ENCODE data around the gene RPL13.

RPL13 gene

GRCh38 chr16:89536886-89537548, 23.5 kb upstream of the RPL13 start:
- no peak overlapping the region for H3K4me3 Mint-ChIP-seq
- H3K36me3 Mint-ChIP-seq (ENCODE audit: low read depth), result peaks cover 79% of the 10 kb centered on the region
- no peak overlapping the region for H3K27ac Mint-ChIP-seq
- H3K4me1 Mint-ChIP-seq (ENCODE audit: low read depth), result peaks cover 22% of the 10 kb centered on the region
- no peaks in the 10 kb centered on the region for H3K27me3 Mint-ChIP-seq
- H3K9me3 Mint-ChIP-seq, result no peaks in the 10 kb centered on the region
- no peak for DNase-seq

- DNase-seq, result no peak
- Mint-ChIP-seq H3K4me1 (ENCODE audit: low read depth) (peaks cover 22% of the 10 kb centered on the region), H3K27ac (no peak overlapping the region), H3K27me3 (no peaks in the 10 kb centered on the region), H3K36me3 (ENCODE audit: low read depth) (peaks cover 79% of the 10 kb centered on the region), H3K9me3 (no peaks in the 10 kb centered on the region), H3K4me3 (no peak overlapping the region)
These were observed 22.9 kb upstream of the RPL13 start for GRCh38 chr16:89537549-89537925.

GRCh38 chr16:89538286-89538685, 22.2 kb upstream of the RPL13 start:
- no peaks in the 10 kb centered on the region for H3K27me3 Mint-ChIP-seq
- H3K4me3 Mint-ChIP-seq, result no peak overlapping the region
- DNase-seq, result no peak
- peaks cover 77% of the 10 kb centered on the region for H3K36me3 Mint-ChIP-seq (ENCODE audit: low read depth)
- H3K9me3 Mint-ChIP-seq, result no peaks in the 10 kb centered on the region
- H3K27ac Mint-ChIP-seq, result no peak overlapping the region
- peaks cover 22% of the 10 kb centered on the region for H3K4me1 Mint-ChIP-seq (ENCODE audit: low read depth)

GRCh38 chr16:89540557-89540956, 19.9 kb upstream of the RPL13 start:
- DNase-seq, result no peak
- Mint-ChIP-seq H3K27me3 (no peaks in the 10 kb centered on the region), H3K4me3 (no peak overlapping the region), H3K36me3 (ENCODE audit: low read depth) (peaks cover 72% of the 10 kb centered on the region), H3K9me3 (no peaks in the 10 kb centered on the region), H3K27ac (no peak overlapping the region), H3K4me1 (ENCODE audit: low read depth) (no peaks in the 10 kb centered on the region)

- Mint-ChIP-seq H3K4me1 (ENCODE audit: low read depth) (no peaks in the 10 kb centered on the region), H3K9me3 (no peaks in the 10 kb centered on the region), H3K36me3 (ENCODE audit: low read depth) (peaks cover 74% of the 10 kb centered on the region), H3K27ac (no peak overlapping the region), H3K27me3 (no peaks in the 10 kb centered on the region), H3K4me3 (no peak overlapping the region)
- DNase-seq, result no peak
These were observed 18.7 kb upstream of the RPL13 start for GRCh38 chr16:89541792-89542191.

- Mint-ChIP-seq H3K9me3 (no peaks in the 10 kb centered on the region), H3K4me1 (ENCODE audit: low read depth) (peaks cover 12% of the 10 kb centered on the region), H3K27me3 (no peaks in the 10 kb centered on the region), H3K27ac (no peak overlapping the region), H3K36me3 (ENCODE audit: low read depth) (peaks cover 77% of the 10 kb centered on the region), H3K4me3 (no peak overlapping the region)
- DNase-seq, result no peak
These were observed 16.4 kb upstream of the RPL13 start for GRCh38 chr16:89544113-89544512.

GRCh38 chr16:89544713-89545043, 15.8 kb upstream of the RPL13 start:
- Mint-ChIP-seq H3K4me1 (ENCODE audit: low read depth) (peaks cover 17% of the 10 kb centered on the region), H3K9me3 (no peaks in the 10 kb centered on the region), H3K4me3 (no peak overlapping the region), H3K27me3 (no peaks in the 10 kb centered on the region), H3K36me3 (ENCODE audit: low read depth) (peaks cover 81% of the 10 kb centered on the region), H3K27ac (no peak overlapping the region)
- DNase-seq, result no peak

- H3K36me3 Mint-ChIP-seq (ENCODE audit: low read depth), result peaks cover 81% of the 10 kb centered on the region
- DNase-seq, result no peak
- no peaks in the 10 kb centered on the region for H3K9me3 Mint-ChIP-seq
- H3K4me3 Mint-ChIP-seq, result no peak overlapping the region
- no peaks in the 10 kb centered on the region for H3K27me3 Mint-ChIP-seq
- peaks cover 19% of the 10 kb centered on the region for H3K4me1 Mint-ChIP-seq (ENCODE audit: low read depth)
- no peak overlapping the region for H3K27ac Mint-ChIP-seq
These were observed 15.2 kb upstream of the RPL13 start for GRCh38 chr16:89545044-89545830.

- Mint-ChIP-seq H3K4me1 (ENCODE audit: low read depth) (peaks cover 19% of the 10 kb centered on the region), H3K9me3 (no peaks in the 10 kb centered on the region), H3K4me3 (no peak overlapping the region), H3K36me3 (ENCODE audit: low read depth) (peaks cover 83% of the 10 kb centered on the region), H3K27ac (no peak overlapping the region), H3K27me3 (no peaks in the 10 kb centered on the region)
- DNase-seq, result no peak
These were observed 14.5 kb upstream of the RPL13 start for GRCh38 chr16:89545831-89546574.

- peaks cover 84% of the 10 kb centered on the region for H3K36me3 Mint-ChIP-seq (ENCODE audit: low read depth)
- H3K4me3 Mint-ChIP-seq, result no peak overlapping the region
- H3K27me3 Mint-ChIP-seq, result no peaks in the 10 kb centered on the region
- no peak for DNase-seq
- H3K9me3 Mint-ChIP-seq, result no peaks in the 10 kb centered on the region
- H3K4me1 Mint-ChIP-seq (ENCODE audit: low read depth), result peaks cover 19% of the 10 kb centered on the region
- H3K27ac Mint-ChIP-seq, result no peak overlapping the region
These were observed 13.7 kb upstream of the RPL13 start for GRCh38 chr16:89546781-89547180.

GRCh38 chr16:89547291-89547690, 13.2 kb upstream of the RPL13 start:
- Mint-ChIP-seq H3K27ac (no peak overlapping the region), H3K36me3 (ENCODE audit: low read depth) (peaks cover 85% of the 10 kb centered on the region), H3K27me3 (no peaks in the 10 kb centered on the region), H3K4me1 (ENCODE audit: low read depth) (peaks cover 19% of the 10 kb centered on the region), H3K9me3 (no peaks in the 10 kb centered on the region), H3K4me3 (no peak overlapping the region)
- no peak for DNase-seq

- Mint-ChIP-seq H3K27ac (peak overlapping the region; percentile 63), H3K4me1 (ENCODE audit: low read depth) (peaks cover 19% of the 10 kb centered on the region), H3K9me3 (no peaks in the 10 kb centered on the region), H3K27me3 (no peaks in the 10 kb centered on the region), H3K4me3 (no peak overlapping the region), H3K36me3 (ENCODE audit: low read depth) (peaks cover 86% of the 10 kb centered on the region)
- DNase-seq, result no peak
These were observed 12.6 kb upstream of the RPL13 start for GRCh38 chr16:89547860-89548259.

GRCh38 chr16:89548344-89549006, 12.0 kb upstream of the RPL13 start:
- DNase-seq, result no peak
- H3K36me3 Mint-ChIP-seq (ENCODE audit: low read depth), result peaks cover 89% of the 10 kb centered on the region
- no peaks in the 10 kb centered on the region for H3K9me3 Mint-ChIP-seq
- H3K4me3 Mint-ChIP-seq, result no peak overlapping the region
- H3K4me1 Mint-ChIP-seq (ENCODE audit: low read depth), result peaks cover 19% of the 10 kb centered on the region
- H3K27me3 Mint-ChIP-seq, result no peaks in the 10 kb centered on the region
- H3K27ac Mint-ChIP-seq, result peak overlapping the region; percentile 63

GRCh38 chr16:89549007-89549700, 11.3 kb upstream of the RPL13 start:
- no peak for DNase-seq
- Mint-ChIP-seq H3K36me3 (ENCODE audit: low read depth) (peaks cover 88% of the 10 kb centered on the region), H3K4me3 (no peak overlapping the region), H3K9me3 (no peaks in the 10 kb centered on the region), H3K27me3 (no peaks in the 10 kb centered on the region), H3K4me1 (ENCODE audit: low read depth) (peaks cover 19% of the 10 kb centered on the region), H3K27ac (peak overlapping the region; percentile 63)
